Measurements from ENCODE around the gene PDE6A.

- TF ChIP-seq CTCF (IDR thresholded peaks at IDR 0.05) (no peak), POLR2A (IDR thresholded peaks at IDR 0.05) (no peak)
Measured at GRCh38 chr5:149948993-149949392, 4.4 kb upstream of the PDE6A start.

All from adrenal gland (tissue), 5 donors.